Measurements from ENCODE around the gene TUBB2A.

Gene TUBB2A

DNA sequence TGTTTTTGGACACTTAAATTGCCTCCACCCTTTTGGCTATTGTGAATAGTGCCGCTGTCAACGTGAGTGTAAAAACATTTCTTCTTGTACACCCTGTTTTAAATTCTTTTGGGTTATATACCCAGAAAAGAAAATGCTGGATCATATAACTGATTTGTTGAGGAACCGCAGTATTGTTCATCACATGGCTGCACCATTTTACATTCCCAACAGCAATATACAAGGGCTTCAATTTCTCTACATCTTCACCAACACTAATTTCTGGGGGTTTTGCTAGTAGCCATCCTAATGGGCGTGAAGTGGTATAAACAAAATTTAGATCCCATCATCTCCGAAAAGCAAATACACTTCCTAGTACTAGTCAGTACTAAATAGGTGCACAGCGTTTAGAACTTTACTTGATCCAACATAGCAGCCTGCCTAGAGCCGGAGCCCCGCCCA, 39.4 kb downstream of the TUBB2A start:
- no peak for DNase-seq

DNA sequence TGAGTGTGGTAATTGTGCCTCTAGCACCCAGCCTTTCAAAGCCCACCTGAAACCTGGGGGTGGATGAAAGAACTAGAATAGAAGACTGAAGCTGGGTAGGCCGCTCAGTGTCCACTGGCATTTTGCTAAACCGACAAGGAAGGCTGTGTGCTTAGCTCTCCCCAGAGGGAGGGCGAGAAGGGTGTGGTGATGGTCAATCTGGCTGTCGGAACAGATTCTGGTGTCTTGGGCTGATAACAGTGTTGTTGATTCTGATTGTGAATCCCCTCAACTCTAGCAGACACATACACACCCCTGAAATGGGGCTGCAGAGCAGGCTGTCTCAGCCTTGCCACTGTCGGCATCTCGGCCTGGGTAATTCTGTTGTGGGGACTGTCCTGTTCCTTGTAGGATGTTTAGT, 43.0 kb downstream of the TUBB2A start:
- DNase-seq: no peak

DNA sequence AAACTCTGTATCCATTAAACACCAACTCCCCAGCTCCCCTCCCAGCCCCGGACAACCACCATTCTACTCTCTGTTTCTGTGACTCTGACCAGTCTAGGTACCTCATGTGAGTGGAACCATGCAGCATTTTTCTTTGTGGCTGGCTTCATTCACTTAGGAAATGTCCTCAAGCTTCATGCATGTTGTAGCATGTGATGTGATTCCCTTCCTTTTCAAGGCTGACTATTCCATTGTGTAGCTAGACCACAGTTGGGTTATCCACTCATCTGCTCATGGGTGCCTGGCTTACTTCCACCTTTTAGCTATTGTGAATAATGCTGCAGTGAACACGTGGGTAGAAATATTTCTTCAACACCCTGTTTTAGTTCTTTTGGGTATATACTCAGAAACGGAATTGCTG, 47.6 kb downstream of the TUBB2A start:
- DNase-seq: no peak

DNA sequence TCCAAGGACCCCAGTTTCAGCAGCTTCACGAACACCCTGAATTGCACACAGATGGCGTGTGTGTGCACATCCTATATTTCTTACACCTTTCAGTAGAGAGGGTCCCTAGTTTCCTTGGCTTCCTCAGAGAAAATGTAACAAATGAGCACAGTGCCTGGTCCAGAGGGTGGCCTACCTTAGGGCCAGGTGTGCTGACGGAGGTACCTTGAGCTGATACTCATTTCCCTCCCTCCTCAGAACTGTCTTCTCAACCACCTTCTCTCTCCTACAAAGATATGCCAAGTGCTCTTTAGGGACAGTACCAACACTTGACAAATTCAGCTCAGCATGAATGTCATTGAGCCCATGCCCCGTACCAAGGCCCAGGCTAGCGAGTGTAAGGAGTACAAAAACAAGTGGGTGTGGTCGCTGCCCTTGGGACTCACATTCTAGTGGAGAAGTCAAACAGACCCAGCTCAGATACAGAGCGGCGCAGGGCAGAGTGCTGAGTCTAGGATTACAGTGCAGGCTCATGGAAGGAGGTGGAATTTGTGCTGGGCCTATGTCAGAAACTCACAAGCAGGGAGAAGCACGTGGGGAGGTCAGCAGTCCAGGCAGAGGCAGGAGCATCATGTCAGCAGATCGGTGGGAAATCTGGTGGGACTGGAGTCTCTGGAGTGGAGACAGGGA, 48.5 kb downstream of the TUBB2A start:
- no peak for DNase-seq

Measured in CD4-positive, alpha-beta T cell treated with Interferon alpha-2 for 1 hour (primary cell).